Liver (tissue), 9 donors: ENCODE data around the gene F11. TPM values are rescaled to one million over a fixed set of nuclear protein-coding genes. Genes with fewer than 3 reads are reported as not detected.

Source experiments
- DNase-seq: peaks from one replicate; pipeline ENCODE4 v3.0.0-alpha.2; 2017; ENCODE audit warnings: low spot score
- H3K27ac ChIP-seq, 2 donors: one replicate each; pipeline ENCODE4 v1.7.0; 2013; ENCODE audit warnings: inconsistent platforms in 2 of 2, low read length in 2 of 2, control low read depth in 1 of 2, low read depth in 1 of 2, mild to moderate bottlenecking in 1 of 2
- H3K27me3 ChIP-seq, 4 donors: one replicate each; pipeline versions ENCODE4 v1.6.1 to v1.7.0; 2013; ENCODE audit warnings: low read length in 3 of 4, inconsistent platforms in 1 of 4, mild to moderate bottlenecking in 1 of 4, moderate library complexity in 1 of 4; ENCODE audit not compliant: control insufficient read depth in 4 of 4, insufficient read depth in 4 of 4
- H3K36me3 ChIP-seq, 4 donors: one replicate each; pipeline versions ENCODE4 v1.6.1 to v1.7.0; 2013; ENCODE audit warnings: low read length in 3 of 4, mild to moderate bottlenecking in 3 of 4, low read depth in 1 of 4, moderate library complexity in 1 of 4; ENCODE audit not compliant: control insufficient read depth in 4 of 4, insufficient read depth in 3 of 4
- H3K4me1 ChIP-seq, 4 donors: one replicate each; pipeline versions ENCODE4 v1.6.1 to v1.7.0; 2013; ENCODE audit warnings: low read length in 3 of 4, mild to moderate bottlenecking in 3 of 4, moderate library complexity in 1 of 4; ENCODE audit not compliant: control insufficient read depth in 4 of 4, insufficient read depth in 4 of 4
- H3K4me3 ChIP-seq, 3 donors: one replicate each; pipeline versions ENCODE4 v1.6.1 to v1.7.0; 2013; ENCODE audit warnings: low read length in 3 of 3, control low read depth in 1 of 3, low read depth in 1 of 3, mild to moderate bottlenecking in 1 of 3
- H3K9ac ChIP-seq, 2 donors: one replicate each; pipeline ENCODE4 v1.7.0; 2013; ENCODE audit warnings: low read length in 2 of 2, mild to moderate bottlenecking in 2 of 2, moderate library complexity in 2 of 2, control low read depth in 1 of 2, low read depth in 1 of 2
- H3K9me3 ChIP-seq, 4 donors: one replicate each; pipeline versions ENCODE4 v1.6.1 to v1.7.0; 2013; ENCODE audit warnings: low read length in 3 of 4; ENCODE audit not compliant: control insufficient read depth in 4 of 4
- ATF3 ChIP-seq: IDR thresholded peaks from 2 replicates; pipeline ENCODE4 v1.6.1; 2016; ENCODE audit warnings: antibody characterized with exemption
- CTCF ChIP-seq: fragments of 150-350 bp; IDR thresholded peaks from 2 replicates; pipeline ENCODE4 v1.5.1; 2017; ENCODE audit warnings: improper control_type of control experiment, low read depth, low read length; ENCODE audit not compliant: missing input control
- EGR1 ChIP-seq, 2 donors: IDR thresholded peaks; 2 replicates each; pipeline ENCODE4 v1.6.1; 2016 to 2018; ENCODE audit warnings: antibody characterized with exemption in 2 of 2, low read depth in 2 of 2
- FOXA2 ChIP-seq: IDR thresholded peaks from 2 replicates; pipeline ENCODE4 v1.6.1; 2016; ENCODE audit warnings: antibody characterized with exemption
- GABPA ChIP-seq, 2 donors: IDR thresholded peaks in 1 of 2; conservative IDR thresholded peaks in 1 of 2; 2 replicates each; pipeline ENCODE4 v1.6.1; 2016; ENCODE audit warnings: antibody characterized with exemption in 2 of 2, mild to moderate bottlenecking in 1 of 2, moderate library complexity in 1 of 2
- HNF4A ChIP-seq, 2 donors: conservative IDR thresholded peaks; 2 replicates each; pipeline ENCODE4 v1.6.1; 2016; ENCODE audit warnings: antibody characterized with exemption in 2 of 2, mild to moderate bottlenecking in 2 of 2
- HNF4G ChIP-seq: IDR thresholded peaks from 2 replicates; pipeline ENCODE4 v1.6.1; 2016; ENCODE audit warnings: antibody characterized with exemption
- JUND ChIP-seq, 2 donors: IDR thresholded peaks; 2 replicates each; pipeline ENCODE4 v1.6.1; 2016; ENCODE audit warnings: antibody characterized with exemption in 2 of 2
- MAX ChIP-seq: IDR thresholded peaks from 2 replicates; pipeline ENCODE4 v1.6.1; 2016; ENCODE audit warnings: antibody characterized with exemption
- NR2F2 ChIP-seq: IDR thresholded peaks from 2 replicates; pipeline ENCODE4 v1.6.1; 2016; ENCODE audit warnings: antibody characterized with exemption
- RAD21 ChIP-seq, 2 donors: IDR thresholded peaks; 2 replicates each; pipeline ENCODE4 v1.6.1; 2016; ENCODE audit warnings: antibody characterized with exemption in 2 of 2, mild to moderate bottlenecking in 2 of 2
- REST ChIP-seq: IDR thresholded peaks from 2 replicates; pipeline ENCODE4 v1.6.1; 2016; ENCODE audit warnings: antibody characterized with exemption, mild to moderate bottlenecking
- RXRA ChIP-seq, 2 donors: IDR thresholded peaks; 2 replicates each; pipeline ENCODE4 v1.6.1; 2017 to 2018; ENCODE audit warnings: antibody characterized with exemption in 2 of 2, mild to moderate bottlenecking in 1 of 2
- SP1 ChIP-seq: IDR thresholded peaks from 2 replicates; pipeline ENCODE4 v1.6.1; 2018; ENCODE audit warnings: antibody characterized with exemption, mild to moderate bottlenecking
- TAF1 ChIP-seq: conservative IDR thresholded peaks from 2 replicates; pipeline ENCODE4 v1.6.1; 2016; ENCODE audit warnings: antibody characterized with exemption, mild to moderate bottlenecking
- YY1 ChIP-seq: IDR thresholded peaks from 2 replicates; pipeline ENCODE4 v1.6.1; 2016; ENCODE audit warnings: antibody characterized with exemption, mild to moderate bottlenecking
- ZBTB33 ChIP-seq: IDR thresholded peaks from 2 replicates; pipeline ENCODE4 v1.6.1; 2016; ENCODE audit warnings: antibody characterized with exemption
- WGBS: extraction: QIAGEN DNeasy Blood & Tissue Kit; methylation state at CpG from one replicate; pipeline ENCODE4 v1.1.7; 2013; 5-methylcytosine and 5-hydroxymethylcytosine counted together
- polyA plus RNA-seq, 2 donors: library from polyadenylated mRNA; stranded (reverse) in 1 of 2; unstranded in 1 of 2; fragments of 200-250 nt in 1 of 2; fragments of >200 nt in 1 of 2; fragmentation: Nextera tagmentation in 1 of 2; extraction: Ambion mirVana in 1 of 2; gene quantifications; one replicate each; pipeline versions ENCODE4 v1.2.1 to v1.2.3, GENCODE V29; 2013 to 2015
- total RNA-seq, 2 donors: library from RNA; depleted of rRNA; stranded (reverse); fragments of >200 nt; gene quantifications; one replicate each; pipeline ENCODE4 v1.2.3, GENCODE V29; 2014
- donor health status: healthy.
- donor health status: healthy.
- donor health status: healthy.
- donor health status: healthy.
- donor health status: healthy.

The F11 gene
- total and polyA plus RNA-seq, 4 donors: 54.6 to 207 (median 115) TPM

- TF ChIP-seq EGR1 (IDR thresholded peaks at IDR 0.05; ENCODE audit: low read depth in 2 of 2) (no peak), HNF4G (no peak), ZBTB33 (no peak), SP1 (no peak)
These were observed 10.9 kb upstream of the F11 start (continued) for GRCh38 chr4:186255122-186255521.

GRCh38 chr4:186258216-186258811 is 7.7 kb upstream of the F11 start:
- no peak for DNase-seq
- Histone ChIP-seq H3K9me3 (no peaks in the 10 kb centered on the region), H3K9ac (no peak overlapping the region), H3K4me1 (peaks cover 12 to 57% (median 30%) of the 10 kb centered on the region in 4 donors), H3K4me3 (peak overlapping the region in 1 of 3 donors; percentile 19), H3K36me3 (peaks cover 2 to 31% (median 4%) of the 10 kb centered on the region in 4 donors), H3K27me3 (no peaks in the 10 kb centered on the region), H3K27ac (peak overlapping the region; percentile 67 to 79)
- 55% methylated on average over 12 of the region's 12 CpGs for WGBS
- TF ChIP-seq FOXA2 (no peak), SP1 (peak; percentile 47), ZBTB33 (no peak), MAX (no peak), JUND (IDR thresholded peaks at IDR 0.05) (no peak), EGR1 (IDR thresholded peaks at IDR 0.05; ENCODE audit: low read depth in 2 of 2) (no peak), ATF3 (no peak), HNF4A (conservative IDR thresholded peaks at IDR 0.05) (peak; percentile 50 to 51), TAF1 (no peak), NR2F2 (no peak), YY1 (peak; percentile 91), RXRA (IDR thresholded peaks at IDR 0.05) (peak; percentile 34 to 45)

GRCh38 chr4:186260117-186260503 is 5.9 kb upstream of the F11 start:
- H3K36me3 ChIP-seq: peaks cover 0 to 19% (median 2%) of the 10 kb centered on the region in 4 donors
- 26% methylated on average over 6 of the region's 6 CpGs for WGBS
- peak overlapping the region; percentile 27 to 58 for H3K9ac ChIP-seq
- H3K4me1 ChIP-seq: peaks cover 14 to 63% (median 35%) of the 10 kb centered on the region in 4 donors
- DNase-seq: peak; percentile 56
- no peaks in the 10 kb centered on the region for H3K9me3 ChIP-seq
- H3K27me3 ChIP-seq: no peaks in the 10 kb centered on the region
- peak overlapping the region; percentile 95 to 99 for H3K27ac ChIP-seq
- peak overlapping the region in 1 of 3 donors; percentile 28 for H3K4me3 ChIP-seq
- no peak for TF ChIP-seq GABPA (IDR thresholded peaks at IDR 0.05 in 1 of 2, conservative IDR thresholded peaks at IDR 0.05 in 1 of 2)
- no peak for TF ChIP-seq ZBTB33
- no peak for TF ChIP-seq EGR1 (IDR thresholded peaks at IDR 0.05; ENCODE audit: low read depth in 2 of 2)
- peak; percentile 79 for TF ChIP-seq REST
- TF ChIP-seq HNF4G: no peak
- TF ChIP-seq TAF1: peak; percentile 90
- no peak for TF ChIP-seq JUND (IDR thresholded peaks at IDR 0.05)
- TF ChIP-seq CTCF: no peak
- no peak for TF ChIP-seq HNF4A (conservative IDR thresholded peaks at IDR 0.05)
- TF ChIP-seq RXRA (IDR thresholded peaks at IDR 0.05): no peak
- no peak for TF ChIP-seq SP1
- TF ChIP-seq RAD21 (IDR thresholded peaks at IDR 0.05): peak in 1 of 2 donors; percentile 33
- TF ChIP-seq FOXA2: no peak
